GM12872 (cell line): ENCODE results near the gene ZNF827.

Experiments used
- TF ChIP-seq, protein P1 (sequence below): IDR thresholded peaks from 3 replicates; pipeline ENCODE4 v1.5.1; 2011; ENCODE audit warnings: low read depth, mild to moderate bottlenecking, low read length, moderate library complexity; ENCODE audit not compliant: insufficient read depth

Gene ZNF827

DNA sequence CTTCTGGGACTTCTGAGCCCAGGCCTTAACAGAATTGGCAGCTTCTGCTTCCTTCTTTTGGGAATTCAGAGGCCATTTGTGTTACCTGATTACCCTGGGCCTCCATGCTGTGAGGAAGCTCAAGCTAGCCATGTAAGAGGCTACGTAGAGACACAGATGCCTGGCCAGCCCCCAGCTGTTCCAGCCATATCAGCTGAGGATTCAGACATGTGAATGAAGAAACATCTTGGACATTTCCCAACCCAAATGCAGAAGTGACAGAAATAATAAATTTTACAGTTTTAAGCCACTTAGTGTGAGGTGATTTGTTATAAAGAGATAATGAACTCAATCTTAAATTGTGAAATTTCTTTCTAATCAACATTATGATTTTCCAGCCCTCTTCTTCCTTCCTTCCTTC is 18.7 kb upstream of the ZNF827 start:
- TF ChIP-seq, protein P1, sequence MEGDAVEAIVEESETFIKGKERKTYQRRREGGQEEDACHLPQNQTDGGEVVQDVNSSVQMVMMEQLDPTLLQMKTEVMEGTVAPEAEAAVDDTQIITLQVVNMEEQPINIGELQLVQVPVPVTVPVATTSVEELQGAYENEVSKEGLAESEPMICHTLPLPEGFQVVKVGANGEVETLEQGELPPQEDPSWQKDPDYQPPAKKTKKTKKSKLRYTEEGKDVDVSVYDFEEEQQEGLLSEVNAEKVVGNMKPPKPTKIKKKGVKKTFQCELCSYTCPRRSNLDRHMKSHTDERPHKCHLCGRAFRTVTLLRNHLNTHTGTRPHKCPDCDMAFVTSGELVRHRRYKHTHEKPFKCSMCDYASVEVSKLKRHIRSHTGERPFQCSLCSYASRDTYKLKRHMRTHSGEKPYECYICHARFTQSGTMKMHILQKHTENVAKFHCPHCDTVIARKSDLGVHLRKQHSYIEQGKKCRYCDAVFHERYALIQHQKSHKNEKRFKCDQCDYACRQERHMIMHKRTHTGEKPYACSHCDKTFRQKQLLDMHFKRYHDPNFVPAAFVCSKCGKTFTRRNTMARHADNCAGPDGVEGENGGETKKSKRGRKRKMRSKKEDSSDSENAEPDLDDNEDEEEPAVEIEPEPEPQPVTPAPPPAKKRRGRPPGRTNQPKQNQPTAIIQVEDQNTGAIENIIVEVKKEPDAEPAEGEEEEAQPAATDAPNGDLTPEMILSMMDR, result no peak

DNA sequence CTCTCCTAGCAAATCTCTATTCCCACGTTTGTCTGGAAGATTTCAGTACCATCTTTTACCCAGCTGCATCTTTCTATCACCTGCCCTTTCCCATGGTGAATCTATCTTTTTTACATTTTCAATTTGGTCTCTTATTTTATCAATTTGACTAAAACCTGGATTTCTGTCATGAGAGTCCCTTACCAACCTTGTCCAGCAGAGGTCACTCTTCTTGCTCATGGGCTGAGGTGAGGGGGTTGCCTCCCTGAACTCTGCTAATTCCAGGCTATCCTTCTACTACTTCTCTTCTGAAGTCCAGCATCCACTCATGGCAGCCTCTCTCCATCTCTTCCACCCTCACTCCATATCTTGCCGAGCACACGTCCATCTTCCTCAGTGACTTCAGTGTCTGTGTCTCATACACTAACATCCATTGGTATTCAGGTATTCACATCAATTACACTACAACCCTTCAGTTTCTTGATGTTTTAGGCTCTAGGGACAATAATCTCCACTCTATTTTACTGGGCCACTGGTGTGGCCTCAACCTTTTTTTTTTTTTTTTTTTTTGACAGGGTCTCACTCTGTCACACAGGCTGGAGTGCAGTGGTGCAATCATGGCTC is 17.8 kb upstream of the ZNF827 start:
- TF ChIP-seq, protein P1, result peak; percentile 82

DNA sequence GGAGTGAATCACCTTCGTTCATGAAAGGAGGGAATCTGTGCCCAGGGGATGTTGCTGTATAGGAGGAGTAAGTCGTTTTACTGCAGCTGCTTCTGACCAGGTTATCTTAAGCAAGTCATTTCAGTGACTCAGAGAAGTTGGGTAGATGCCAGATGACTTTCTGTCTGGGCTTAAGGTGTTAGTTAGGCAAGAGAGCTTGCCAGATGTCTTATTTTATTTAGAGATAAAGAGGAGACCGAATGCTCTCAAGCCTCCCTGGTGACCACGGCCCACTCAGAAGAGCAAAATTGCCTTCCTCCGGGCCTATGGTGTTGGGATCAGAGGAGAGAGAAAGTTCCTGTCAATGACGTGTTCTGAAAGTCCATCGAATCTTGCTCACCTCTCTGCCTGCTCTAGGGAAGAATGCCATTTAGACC is 16.3 kb upstream of the ZNF827 start:
- TF ChIP-seq, protein P1, result no peak

DNA sequence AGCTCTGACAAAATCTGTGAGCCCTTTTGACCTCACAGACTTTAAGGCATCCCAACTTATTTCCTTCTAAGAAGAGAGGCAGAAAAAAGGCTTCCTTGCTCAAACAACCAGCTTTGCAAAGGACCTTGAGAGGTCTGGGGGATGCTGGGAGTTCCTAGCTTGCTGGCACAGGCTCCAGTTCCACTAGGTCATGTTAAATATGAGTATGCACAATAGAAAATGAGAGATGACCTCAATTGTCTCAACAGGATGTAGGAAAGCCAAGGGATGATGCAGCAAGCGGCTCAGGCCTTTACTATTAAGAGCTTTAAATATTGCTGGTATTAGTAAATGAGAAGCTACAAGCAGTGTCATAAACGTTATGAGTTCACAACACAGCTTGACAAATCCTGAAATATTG is 13.3 kb upstream of the ZNF827 start:
- TF ChIP-seq, protein P1, result no peak

DNA sequence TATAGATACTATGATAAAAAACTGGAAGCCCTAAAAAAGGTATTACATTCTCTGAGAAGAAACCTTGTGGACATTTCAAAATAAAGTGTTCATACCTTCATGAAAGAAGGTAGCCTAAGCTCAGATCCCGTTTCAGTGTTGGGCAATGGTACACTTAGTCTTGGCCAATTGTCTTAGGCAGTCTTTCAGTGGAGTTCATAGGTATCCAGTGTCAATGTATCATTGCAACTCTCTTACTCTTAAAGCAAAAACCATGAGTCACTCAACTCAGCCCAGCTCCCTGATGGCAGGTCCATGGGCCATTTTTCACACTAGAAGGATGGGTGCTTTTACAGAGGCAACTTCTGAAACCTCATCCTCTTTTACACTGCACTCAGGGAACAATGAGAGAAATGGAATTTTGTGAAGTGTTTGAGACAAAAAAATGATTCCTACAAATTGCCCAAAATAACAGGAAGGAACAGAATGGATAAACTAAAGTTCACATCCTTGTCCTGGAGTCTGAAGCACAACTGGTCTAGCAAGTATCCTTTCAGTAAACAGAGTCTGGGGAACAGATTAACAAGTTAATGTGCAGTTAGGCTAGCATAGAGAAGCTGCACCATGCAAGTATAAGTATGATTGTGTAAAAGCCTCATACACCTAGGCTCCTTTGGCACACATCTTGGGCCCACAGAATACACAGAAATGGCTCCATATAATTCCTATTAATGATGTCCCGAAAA is 7.0 kb upstream of the ZNF827 start:
- TF ChIP-seq, protein P1, result no peak

DNA sequence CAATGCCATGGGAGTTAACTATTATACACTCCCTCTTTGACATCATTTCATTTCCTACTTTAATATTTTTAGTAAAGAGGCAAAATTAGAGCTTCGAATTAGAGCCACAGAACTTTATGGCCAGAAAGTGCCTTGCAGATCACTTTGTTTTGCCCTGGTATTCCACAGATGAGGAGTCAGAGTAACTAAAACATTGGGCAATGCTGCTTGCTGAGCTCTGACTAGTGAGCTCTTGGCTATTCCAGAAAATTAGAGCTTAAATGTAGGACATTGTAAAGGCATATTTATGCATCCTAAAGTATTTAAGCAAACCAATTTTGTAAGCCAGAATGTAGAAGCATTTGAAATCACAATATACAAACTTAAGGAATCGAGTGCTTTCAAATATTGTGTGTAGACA is 6.3 kb upstream of the ZNF827 start:
- TF ChIP-seq, protein P1, result no peak

DNA sequence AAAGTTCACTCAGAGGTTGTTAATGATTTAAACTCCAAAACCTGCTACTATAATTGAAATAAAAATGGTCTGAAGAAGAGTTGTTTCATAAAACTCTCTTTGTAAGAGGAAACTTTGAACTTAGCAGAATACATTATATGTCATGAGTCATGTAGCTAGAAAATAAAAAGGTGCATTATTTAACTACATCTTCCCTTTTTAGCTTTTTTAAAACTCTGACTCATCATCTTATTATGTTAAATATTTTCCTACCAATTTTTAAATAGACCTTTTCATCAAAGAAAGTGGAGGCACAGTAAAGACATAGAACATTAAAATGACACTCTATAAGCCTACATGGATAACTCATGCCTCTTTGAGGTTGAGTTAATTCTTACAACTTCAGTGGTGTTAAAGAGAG is 1.2 kb upstream of the ZNF827 start:
- TF ChIP-seq, protein P1, result no peak
